ENCODE results near the gene TGM6.

TGM6 gene

DNA sequence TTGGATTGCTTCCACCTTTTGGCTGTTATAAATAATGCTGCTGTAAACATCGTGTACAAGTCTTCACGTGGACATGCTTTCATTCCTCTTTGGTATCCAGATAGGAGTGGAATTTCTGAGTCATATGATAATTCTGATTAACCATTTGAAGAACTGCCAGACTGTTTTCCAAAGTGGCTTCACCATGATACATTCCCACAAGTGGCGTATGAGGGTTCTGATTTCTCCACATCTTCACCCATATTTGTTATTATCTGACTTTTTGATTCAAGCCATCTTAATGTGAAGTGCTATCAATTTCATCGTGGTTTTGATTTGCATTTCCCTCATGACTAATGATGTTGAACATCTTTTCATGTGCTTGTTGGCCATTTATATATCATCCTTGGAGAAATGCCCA is 92.8 kb downstream of the TGM6 start:
- TF ChIP-seq SPI1 (IDR thresholded peaks at IDR 0.05; ENCODE audit: borderline replicate concordance, low read depth) (no peak), GABPA (IDR thresholded peaks at IDR 0.05; ENCODE audit: low read depth) (no peak), POLR2AphosphoS5 (IDR thresholded peaks at IDR 0.05; ENCODE audit: low read depth) (no peak), CTCF (IDR thresholded peaks at IDR 0.05; ENCODE audit: insufficient read depth, low read length) (no peak)
- TF ChIP-seq, protein P1, sequence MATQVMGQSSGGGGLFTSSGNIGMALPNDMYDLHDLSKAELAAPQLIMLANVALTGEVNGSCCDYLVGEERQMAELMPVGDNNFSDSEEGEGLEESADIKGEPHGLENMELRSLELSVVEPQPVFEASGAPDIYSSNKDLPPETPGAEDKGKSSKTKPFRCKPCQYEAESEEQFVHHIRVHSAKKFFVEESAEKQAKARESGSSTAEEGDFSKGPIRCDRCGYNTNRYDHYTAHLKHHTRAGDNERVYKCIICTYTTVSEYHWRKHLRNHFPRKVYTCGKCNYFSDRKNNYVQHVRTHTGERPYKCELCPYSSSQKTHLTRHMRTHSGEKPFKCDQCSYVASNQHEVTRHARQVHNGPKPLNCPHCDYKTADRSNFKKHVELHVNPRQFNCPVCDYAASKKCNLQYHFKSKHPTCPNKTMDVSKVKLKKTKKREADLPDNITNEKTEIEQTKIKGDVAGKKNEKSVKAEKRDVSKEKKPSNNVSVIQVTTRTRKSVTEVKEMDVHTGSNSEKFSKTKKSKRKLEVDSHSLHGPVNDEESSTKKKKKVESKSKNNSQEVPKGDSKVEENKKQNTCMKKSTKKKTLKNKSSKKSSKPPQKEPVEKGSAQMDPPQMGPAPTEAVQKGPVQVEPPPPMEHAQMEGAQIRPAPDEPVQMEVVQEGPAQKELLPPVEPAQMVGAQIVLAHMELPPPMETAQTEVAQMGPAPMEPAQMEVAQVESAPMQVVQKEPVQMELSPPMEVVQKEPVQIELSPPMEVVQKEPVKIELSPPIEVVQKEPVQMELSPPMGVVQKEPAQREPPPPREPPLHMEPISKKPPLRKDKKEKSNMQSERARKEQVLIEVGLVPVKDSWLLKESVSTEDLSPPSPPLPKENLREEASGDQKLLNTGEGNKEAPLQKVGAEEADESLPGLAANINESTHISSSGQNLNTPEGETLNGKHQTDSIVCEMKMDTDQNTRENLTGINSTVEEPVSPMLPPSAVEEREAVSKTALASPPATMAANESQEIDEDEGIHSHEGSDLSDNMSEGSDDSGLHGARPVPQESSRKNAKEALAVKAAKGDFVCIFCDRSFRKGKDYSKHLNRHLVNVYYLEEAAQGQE (IDR thresholded peaks at IDR 0.05; ENCODE audit: insufficient replicate concordance, low read depth), result no peak
- H3K27ac ChIP-seq (replicated peaks), result no peak overlapping the region
- no peak for DNase-seq (ENCODE audit: low read depth in 1 of 2, low spot score in 1 of 2)

GRCh38 chr20:2475850-2476741 is 95.4 kb downstream of the TGM6 start:
- TF ChIP-seq GABPA (IDR thresholded peaks at IDR 0.05; ENCODE audit: low read depth) (no peak), CTCF (IDR thresholded peaks at IDR 0.05; ENCODE audit: insufficient read depth, low read length) (no peak), SPI1 (IDR thresholded peaks at IDR 0.05; ENCODE audit: borderline replicate concordance, low read depth) (no peak), POLR2AphosphoS5 (IDR thresholded peaks at IDR 0.05; ENCODE audit: low read depth) (no peak)
- TF ChIP-seq, protein P1 (IDR thresholded peaks at IDR 0.05; ENCODE audit: insufficient replicate concordance, low read depth), result no peak
- H3K27ac ChIP-seq (replicated peaks), result no peak overlapping the region
- H3K27me3 ChIP-seq (ENCODE audit: insufficient read depth, poor library complexity, severe bottlenecking), result no peaks in the 10 kb centered on the region
- no peak overlapping the region for H3K4me3 ChIP-seq (replicated peaks; ENCODE audit: insufficient read depth, low read length)
- DNase-seq (ENCODE audit: low read depth in 1 of 2, low spot score in 1 of 2), result no peak

More for the DNA sequence above, 92.8 kb downstream of the TGM6 start:
- H3K27me3 ChIP-seq (ENCODE audit: insufficient read depth, poor library complexity, severe bottlenecking), result no peaks in the 10 kb centered on the region
- no peak overlapping the region for H3K4me3 ChIP-seq (replicated peaks; ENCODE audit: insufficient read depth, low read length)

- Histone ChIP-seq H3K27ac (replicated peaks) (no peak overlapping the region), H3K4me3 (replicated peaks; ENCODE audit: insufficient read depth, low read length) (no peak overlapping the region), H3K27me3 (ENCODE audit: insufficient read depth, poor library complexity, severe bottlenecking) (no peaks in the 10 kb centered on the region)
- DNase-seq (ENCODE audit: low read depth in 1 of 2, low spot score in 1 of 2), result no peak
- TF ChIP-seq CTCF (IDR thresholded peaks at IDR 0.05; ENCODE audit: insufficient read depth, low read length) (peak; percentile 13), POLR2AphosphoS5 (IDR thresholded peaks at IDR 0.05; ENCODE audit: low read depth) (no peak)
Measured at GRCh38 chr20:2476742-2477615, 96.3 kb downstream of the TGM6 start.

Data from HL-60 (cell line).